GM12878 (cell line): ENCODE results near the gene NLGN1. TPM values are rescaled to one million over a fixed set of nuclear protein-coding genes. Genes with fewer than 3 reads are reported as not detected.

Source experiments
- ATAC-seq: fragments of 200-7000 bp; cut with Tn5 transposase; 3 replicates; pipeline ENCODE4 v1.9.1; 2020; ENCODE audit warnings: mild to moderate bottlenecking, moderate library complexity
- BruUV-seq: library from RNA; stranded (reverse); fragments of 400-500 nt; replicated peaks from 2 replicates; lab custom pipeline; 2021; lab: Mats Ljungman, UMichigan
- CTCF ChIA-PET: fragments of 300-600 bp; sonication (Branson Sonifier 250); formaldehyde crosslinking; extraction: SDS; loops from one replicate; lab custom pipeline; 2021; ENCODE audit warnings: inconsistent platforms; lab: Yijun Ruan, JAX
- POLR2A ChIA-PET: fragments of 350-600 bp; formaldehyde crosslinking; extraction: SDS; loops from one replicate; lab custom pipeline; 2021; ENCODE audit warnings: inconsistent platforms; lab: Charles Lee
- RAD21 ChIA-PET: fragments of 300-600 bp; sonication (Branson Sonifier 250); formaldehyde crosslinking; loops from one replicate; lab custom pipeline; 2023; ENCODE audit warnings: antibody characterized with exemption; ENCODE audit not compliant: unreplicated experiment; lab: Charles Lee
- SMC1A ChIA-PET: fragments of 300-600 bp; sonication (Branson Sonifier 250); formaldehyde crosslinking; loops from one replicate; lab custom pipeline; 2023; ENCODE audit not compliant: unreplicated experiment, uncharacterized antibody; lab: Charles Lee
- DNase-seq: peaks from one replicate; pipeline ENCODE4 v3.0.0-alpha.2; 2011; ENCODE audit warnings: low read depth, low spot score
- FAIRE-seq: peaks from 3 replicates; lab custom pipeline; 2011; peaks lifted over from hg19 to GRCh38; lab: Jason Lieb, UNC
- H2AFZ ChIP-seq: 2 replicates; pipeline ENCODE4 v1.6.0; 2011; ENCODE audit warnings: low read depth, low read length, control low read depth; ENCODE audit not compliant: control insufficient read depth
- H3K27ac ChIP-seq: 2 replicates; pipeline ENCODE4 v1.5.1; 2011; ENCODE audit warnings: control low read depth; ENCODE audit not compliant: control insufficient read depth, insufficient read depth
- H3K27me3 ChIP-seq, 2 experiments: replicated peaks in 1 of 2; 2 replicates each; pipeline versions ENCODE4 v1.6.0 to v1.6.1; 2011; ENCODE audit warnings: low read length in 1 of 2; ENCODE audit not compliant: control insufficient read depth in 2 of 2, insufficient read depth in 2 of 2
- H3K36me3 ChIP-seq, 2 experiments: 2 replicates each; pipeline ENCODE4 v1.5.1; 2011; ENCODE audit warnings: low read length in 1 of 2; ENCODE audit not compliant: control insufficient read depth in 2 of 2, insufficient read depth in 2 of 2
- H3K4me1 ChIP-seq: 2 replicates; pipeline ENCODE4 v1.6.1; 2011; ENCODE audit warnings: mild to moderate bottlenecking, low read length, moderate library complexity, mixed read lengths; ENCODE audit not compliant: control insufficient read depth, insufficient read depth
- H3K4me2 ChIP-seq: 2 replicates; pipeline ENCODE4 v1.6.0; 2011; ENCODE audit warnings: control low read depth; ENCODE audit not compliant: control insufficient read depth, insufficient read depth
- H3K4me3 ChIP-seq: fragments of 200-600 bp; sonication (generic); 2 replicates; pipeline ENCODE4 v1.5.1; 2016
- H3K79me2 ChIP-seq: 2 replicates; pipeline ENCODE4 v1.6.0; 2011; ENCODE audit warnings: low read length; ENCODE audit not compliant: control insufficient read depth, insufficient read depth
- H3K9ac ChIP-seq: 2 replicates; pipeline ENCODE4 v1.8.0; 2011; ENCODE audit warnings: low read length, control low read depth, mixed read lengths; ENCODE audit not compliant: control insufficient read depth, insufficient read depth
- H3K9me3 ChIP-seq: replicated peaks from 3 replicates; pipeline ENCODE4 v1.5.1; 2011; ENCODE audit warnings: mild to moderate bottlenecking, low read length; ENCODE audit not compliant: control insufficient read depth, insufficient read depth
- H4K20me1 ChIP-seq: 2 replicates; pipeline ENCODE4 v1.6.0; 2011; ENCODE audit not compliant: control insufficient read depth, insufficient read depth
- BCL11A ChIP-seq: IDR thresholded peaks from 2 replicates; pipeline ENCODE4 v1.6.1; 2011; ENCODE audit warnings: low read depth, low read length
- BCLAF1 ChIP-seq: fragments of 450-650 bp; IDR thresholded peaks from 2 replicates; pipeline ENCODE4 v1.6.1; 2017; ENCODE audit warnings: antibody characterized with exemption, mild to moderate bottlenecking, moderate library complexity
- EP300 ChIP-seq, 2 experiments: fragments of 150-350 bp in 1 of 2; IDR thresholded peaks; 2 replicates each; pipeline ENCODE4 v1.6.1; 2011 to 2012; ENCODE audit warnings: low read depth in 2 of 2, low read length in 2 of 2, borderline replicate concordance in 1 of 2, improper control_type of control experiment in 1 of 2, inconsistent platforms in 1 of 2; ENCODE audit not compliant: control insufficient read depth in 1 of 2
- IRF3 ChIP-seq: fragments of 450-650 bp; IDR thresholded peaks from 2 replicates; pipeline ENCODE4 v1.6.1; 2014; ENCODE audit warnings: mild to moderate bottlenecking
- NKRF ChIP-seq: fragments of 450-650 bp; conservative IDR thresholded peaks from 2 replicates; pipeline ENCODE4 v1.6.1; 2017; ENCODE audit warnings: mild to moderate bottlenecking, moderate library complexity
- PAX5 ChIP-seq: IDR thresholded peaks from 2 replicates; pipeline ENCODE4 v1.6.1; 2011; ENCODE audit warnings: low read depth, low read length, borderline replicate concordance
- POLR2AphosphoS5 ChIP-seq: IDR thresholded peaks from 2 replicates; pipeline ENCODE4 v1.6.1; 2011; ENCODE audit warnings: mild to moderate bottlenecking, low read length, inconsistent platforms
- RELA ChIP-seq: fragments of 450-650 bp; IDR thresholded peaks from 2 replicates; pipeline ENCODE4 v1.8.0; 2014; ENCODE audit warnings: borderline replicate concordance; ENCODE audit not compliant: partially characterized antibody
- SREBF1 ChIP-seq: IDR thresholded peaks from 2 replicates; pipeline ENCODE4 v1.6.1; 2012; ENCODE audit warnings: mild to moderate bottlenecking, low read length
- SRF ChIP-seq, 2 experiments: IDR thresholded peaks; 2 replicates each; pipeline ENCODE4 v1.6.1; 2011; ENCODE audit warnings: low read depth in 2 of 2, low read length in 2 of 2, mild to moderate bottlenecking in 1 of 2, moderate library complexity in 1 of 2
- SUZ12 ChIP-seq: fragments of 200-600 bp; sonication (generic); IDR thresholded peaks from one replicate; pipeline ENCODE4 v1.6.1; 2018; ENCODE audit warnings: antibody characterized with exemption, mild to moderate bottlenecking; ENCODE audit not compliant: unreplicated experiment
- ZBTB11 ChIP-seq: fragments of 450-650 bp; formaldehyde crosslinking; IDR thresholded peaks from 2 replicates; pipeline ENCODE4 v1.5.0; 2022; ENCODE audit warnings: mild to moderate bottlenecking, missing genetic modification characterization
- in situ Hi-C: fragments of 300-500 bp; cut with MboI; formaldehyde crosslinking; loops from 9 replicates; pipeline ENCODE4 v1.14.3; 2018; ENCODE audit warnings: mixed read lengths
- intact Hi-C: fragments of 100-400 bp; cut with micrococcal nuclease; formaldehyde crosslinking; loops from one replicate; pipeline ENCODE4 v1.14.2; 2022; ENCODE audit not compliant: unreplicated experiment
- polyA plus RNA-seq, 11 experiments: library from polyadenylated mRNA; depleted of rRNA in 4 of 11; unstranded in 6 of 11; stranded (reverse) in 5 of 11; fragments of >200 nt; fragmentation: Nextera tagmentation in 4 of 11; fragmentation: Illumina TruSeq in 1 of 11; extraction: Ambion mirVana in 4 of 11; extraction: Trizol in 1 of 11; gene quantifications; 1 replicate in 1 of 11; 2 replicates in 10 of 11; pipeline versions ENCODE4 v1.2.1 to v1.2.3, GENCODE V29; 2011 to 2016; ENCODE audit warnings: inconsistent platforms in 2 of 11, missing spikeins in 2 of 11, low read depth in 1 of 11
- total RNA-seq, 4 experiments: library from RNA; depleted of rRNA in 3 of 4; stranded (reverse); fragments of >200 nt in 3 of 4; fragmentation: Illumina TruSeq in 1 of 4; extraction: Trizol in 1 of 4; gene quantifications; 2 replicates each; pipeline versions ENCODE4 v1.2.1 to v1.2.3, GENCODE V29; 2013 to 2021

NLGN1 gene
- total and polyA plus RNA-seq, 10 of the 15 experiments (the other 5 are each of a cell fraction or from before 2014, with no cell fraction given): not detected

- TF ChIP-seq NKRF: no peak
Observed at GRCh38 chr3:173870976-173871375, 473.4 kb downstream of the NLGN1 start (continued).

GRCh38 chr3:173875790-173876189, 478.2 kb downstream of the NLGN1 start:
- Histone ChIP-seq H2AFZ (no peak overlapping the region), H3K27me3 (no peaks in the 10 kb centered on the region), H4K20me1 (no peaks in the 10 kb centered on the region), H3K9ac (no peak overlapping the region), H3K9me3 (no peaks in the 10 kb centered on the region), H3K4me3 (no peak overlapping the region), H3K36me3 (no peaks in the 10 kb centered on the region), H3K4me2 (no peak overlapping the region), H3K79me2 (no peaks in the 10 kb centered on the region), H3K27ac (no peak overlapping the region), H3K4me1 (no peaks in the 10 kb centered on the region)
- ATAC-seq: no peak
- FAIRE-seq: no peak
- DNase-seq: no peak
- SMC1A ChIA-PET: no interaction called here
- CTCF ChIA-PET: no interaction called here
- in situ Hi-C loops: no loop called here
- intact Hi-C loops: no loop called here
- RAD21 ChIA-PET: no interaction called here
- POLR2A ChIA-PET: no interaction called here
- no TSS peak for BruUV-seq
- TF ChIP-seq SUZ12: no peak
- no peak for TF ChIP-seq BCL11A
- TF ChIP-seq IRF3: no peak
- TF ChIP-seq PAX5: no peak
- TF ChIP-seq BCLAF1: no peak
- TF ChIP-seq POLR2AphosphoS5: no peak
- no peak for TF ChIP-seq ZBTB11
- no peak for TF ChIP-seq SREBF1
- no peak for TF ChIP-seq EP300 (IDR thresholded peaks at IDR 0.05; ENCODE audit: borderline replicate concordance in 1 of 2, control insufficient read depth in 1 of 2, low read depth in 2 of 2, low read length in 2 of 2)
- TF ChIP-seq SRF (IDR thresholded peaks at IDR 0.05; ENCODE audit: low read depth in 2 of 2, low read length in 2 of 2): no peak
- no peak for TF ChIP-seq RELA
